ENCODE measurements around the gene CAND1.
A peak's percentile ranks its signal among the peaks of the same experiment; 100 is the strongest.

CAND1 gene

DNA sequence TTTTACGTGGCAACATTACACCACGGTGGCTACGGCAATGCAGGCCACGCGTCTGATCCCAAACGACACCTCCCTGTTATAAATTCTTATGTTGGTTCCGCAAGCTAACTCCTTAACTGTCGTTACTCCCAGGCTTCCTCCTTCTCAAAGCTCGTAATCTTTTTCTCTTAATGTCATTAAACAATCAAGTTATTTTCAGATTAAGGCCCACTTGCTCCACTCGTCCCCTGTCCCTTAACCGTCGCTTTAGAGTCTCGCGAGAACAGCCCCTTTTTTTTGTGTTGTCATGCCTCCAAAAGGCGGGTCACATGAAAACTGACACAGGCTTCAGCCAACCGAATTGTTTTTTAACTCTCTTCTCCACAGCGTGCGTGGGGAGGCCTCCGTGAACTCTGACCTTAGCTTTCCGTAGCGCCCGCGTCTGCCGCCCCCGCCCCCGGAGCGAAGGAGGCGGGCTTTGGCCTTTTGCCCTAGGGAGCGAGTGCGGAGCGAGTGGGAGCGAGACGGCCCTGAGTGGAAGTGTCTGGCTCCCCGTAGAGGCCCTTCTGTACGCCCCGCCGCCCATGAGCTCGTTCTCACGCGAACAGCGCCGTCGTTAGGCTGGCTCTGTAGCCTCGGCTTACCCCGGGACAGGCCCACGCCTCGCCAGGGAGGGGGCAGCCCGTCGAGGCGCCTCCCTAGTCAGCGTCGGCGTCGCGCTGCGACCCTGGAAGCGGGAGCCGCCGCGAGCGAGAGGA, at the start of gene CAND1:
TSS of gene CAND1 (plus strand) at position 463 of the 737 bp plus-strand sequence. CDS start 360 bp downstream, outside the sequence.
- H3K27ac ChIP-seq = peak within 1 kb of the TSS; percentile 98
- peaks cover 14% of the 10 kb centered on the region for H3K36me3 ChIP-seq
- peak within 1 kb of the TSS; percentile 99 for H3K4me3 ChIP-seq (ENCODE audit: low read depth, low read length)
- no peaks in the 10 kb centered on the region for H3K9me3 ChIP-seq (ENCODE audit: severe bottlenecking)
- DNase-seq = peak; percentile 97
- no peaks in the 10 kb centered on the region for H3K27me3 ChIP-seq (ENCODE audit: insufficient read depth, low read depth, severe bottlenecking)
- TF ChIP-seq, protein P1, sequence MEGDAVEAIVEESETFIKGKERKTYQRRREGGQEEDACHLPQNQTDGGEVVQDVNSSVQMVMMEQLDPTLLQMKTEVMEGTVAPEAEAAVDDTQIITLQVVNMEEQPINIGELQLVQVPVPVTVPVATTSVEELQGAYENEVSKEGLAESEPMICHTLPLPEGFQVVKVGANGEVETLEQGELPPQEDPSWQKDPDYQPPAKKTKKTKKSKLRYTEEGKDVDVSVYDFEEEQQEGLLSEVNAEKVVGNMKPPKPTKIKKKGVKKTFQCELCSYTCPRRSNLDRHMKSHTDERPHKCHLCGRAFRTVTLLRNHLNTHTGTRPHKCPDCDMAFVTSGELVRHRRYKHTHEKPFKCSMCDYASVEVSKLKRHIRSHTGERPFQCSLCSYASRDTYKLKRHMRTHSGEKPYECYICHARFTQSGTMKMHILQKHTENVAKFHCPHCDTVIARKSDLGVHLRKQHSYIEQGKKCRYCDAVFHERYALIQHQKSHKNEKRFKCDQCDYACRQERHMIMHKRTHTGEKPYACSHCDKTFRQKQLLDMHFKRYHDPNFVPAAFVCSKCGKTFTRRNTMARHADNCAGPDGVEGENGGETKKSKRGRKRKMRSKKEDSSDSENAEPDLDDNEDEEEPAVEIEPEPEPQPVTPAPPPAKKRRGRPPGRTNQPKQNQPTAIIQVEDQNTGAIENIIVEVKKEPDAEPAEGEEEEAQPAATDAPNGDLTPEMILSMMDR (IDR thresholded peaks at IDR 0.05; ENCODE audit: low read depth, low read length) = no peak; the same call in 1 of the 2 replicates

DNA sequence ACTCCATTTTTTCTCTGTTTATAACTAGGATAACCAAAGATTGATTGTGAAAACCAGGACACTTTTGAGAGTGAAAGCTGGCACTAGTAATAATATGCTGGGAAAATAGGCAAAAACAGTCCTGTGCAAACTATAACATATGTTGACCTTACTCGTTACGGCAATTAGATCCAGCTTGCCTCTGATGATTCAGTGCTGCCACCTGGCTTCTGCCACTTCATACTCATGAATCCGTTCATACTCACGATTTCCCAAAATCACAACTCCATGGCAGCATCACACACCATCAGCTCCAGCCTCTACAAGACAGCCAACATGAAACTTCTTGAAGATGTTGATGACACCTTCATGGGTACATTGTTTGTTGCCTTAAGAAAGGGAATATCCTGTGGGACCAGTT, 49.1 kb upstream of the CAND1 start:
- peak; percentile 63 for DNase-seq
- peaks cover 4% of the 10 kb centered on the region for H3K9me3 ChIP-seq (ENCODE audit: severe bottlenecking)
- TF ChIP-seq, protein P1 (IDR thresholded peaks at IDR 0.05; ENCODE audit: low read depth, low read length) = peak; percentile 67
- no peaks in the 10 kb centered on the region for H3K36me3 ChIP-seq
- no peak overlapping the region for H3K4me3 ChIP-seq (ENCODE audit: low read depth, low read length)
- no peak overlapping the region for H3K27ac ChIP-seq
- H3K27me3 ChIP-seq (ENCODE audit: insufficient read depth, low read depth, severe bottlenecking) = no peaks in the 10 kb centered on the region

DNA sequence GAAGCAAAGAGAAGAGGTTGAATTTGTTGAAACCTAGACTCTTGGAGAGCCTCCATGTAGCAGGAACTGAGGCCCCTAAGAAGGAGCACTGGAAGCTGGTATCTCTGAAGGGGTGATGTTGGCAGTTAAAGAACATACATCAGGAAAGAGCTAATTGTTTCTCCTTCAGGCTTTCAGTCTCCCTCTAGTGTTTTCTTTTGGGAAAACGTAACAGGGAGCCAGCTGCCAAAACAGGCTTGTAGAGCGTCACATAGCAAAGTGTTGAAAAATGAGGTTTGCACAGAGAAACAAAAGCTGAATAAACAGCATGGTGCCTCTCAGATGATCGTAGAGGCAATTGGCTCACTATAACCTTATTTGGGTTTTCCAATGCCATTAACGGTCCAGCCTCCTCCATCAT, 46.9 kb upstream of the CAND1 start:
- Histone ChIP-seq H3K27ac (no peak overlapping the region), H3K36me3 (no peaks in the 10 kb centered on the region), H3K27me3 (ENCODE audit: insufficient read depth, low read depth, severe bottlenecking) (no peaks in the 10 kb centered on the region), H3K9me3 (ENCODE audit: severe bottlenecking) (peaks cover 4% of the 10 kb centered on the region), H3K4me3 (ENCODE audit: low read depth, low read length) (no peak overlapping the region)
- DNase-seq = no peak
- TF ChIP-seq, protein P1 (IDR thresholded peaks at IDR 0.05; ENCODE audit: low read depth, low read length) = peak; percentile 57; the same call in 1 of the 2 replicates

DNA sequence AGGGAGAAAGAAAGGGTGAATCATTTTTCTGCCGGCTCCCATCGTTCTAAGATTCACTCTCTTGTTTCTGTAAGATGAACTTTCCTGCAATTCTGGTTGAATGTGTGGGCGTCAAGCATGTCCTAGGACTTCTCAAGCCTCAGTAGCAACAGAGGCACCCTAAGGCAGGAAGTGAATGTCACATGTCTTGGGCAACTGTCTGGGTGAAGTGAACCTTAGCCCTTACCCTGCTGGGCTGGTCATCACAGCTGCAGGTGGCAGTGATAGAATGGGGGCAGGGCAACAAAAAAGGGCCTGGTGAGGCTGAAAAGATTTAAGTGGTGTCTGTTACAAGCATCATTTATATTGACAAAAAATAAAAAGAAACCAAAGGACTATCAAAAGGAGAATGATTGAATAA, 45.9 kb upstream of the CAND1 start:
- Histone ChIP-seq H3K36me3 (no peaks in the 10 kb centered on the region), H3K27me3 (ENCODE audit: insufficient read depth, low read depth, severe bottlenecking) (no peaks in the 10 kb centered on the region), H3K4me3 (ENCODE audit: low read depth, low read length) (no peak overlapping the region), H3K27ac (no peak overlapping the region), H3K9me3 (ENCODE audit: severe bottlenecking) (peaks cover 4% of the 10 kb centered on the region)
- no peak for DNase-seq
- TF ChIP-seq, protein P1 (IDR thresholded peaks at IDR 0.05; ENCODE audit: low read depth, low read length) = no peak

DNA sequence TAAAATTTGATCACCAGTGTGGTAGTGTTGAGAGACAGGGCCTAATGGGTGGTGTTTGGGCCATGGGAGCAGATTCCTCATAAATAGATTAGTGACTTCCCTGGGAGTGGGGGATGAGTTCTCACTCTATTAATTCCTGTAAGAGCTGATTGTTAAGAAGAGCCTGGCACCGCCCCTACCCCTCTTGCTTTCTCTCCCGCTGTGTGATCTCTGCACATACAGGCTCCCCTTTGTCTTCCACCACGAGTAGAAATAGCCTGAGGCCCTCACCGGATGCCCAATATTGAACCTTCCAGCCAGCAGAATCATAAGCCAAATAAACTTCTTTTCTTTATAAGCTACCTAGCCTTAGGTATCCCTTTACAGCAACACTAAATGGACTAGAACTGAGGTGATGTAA, 31.9 kb upstream of the CAND1 start:
- H3K4me3 ChIP-seq (ENCODE audit: low read depth, low read length) = no peak overlapping the region
- H3K27me3 ChIP-seq (ENCODE audit: insufficient read depth, low read depth, severe bottlenecking) = no peaks in the 10 kb centered on the region
- no peak overlapping the region for H3K27ac ChIP-seq
- H3K9me3 ChIP-seq (ENCODE audit: severe bottlenecking) = no peaks in the 10 kb centered on the region
- TF ChIP-seq, protein P1 (IDR thresholded peaks at IDR 0.05; ENCODE audit: low read depth, low read length) = no peak
- no peaks in the 10 kb centered on the region for H3K36me3 ChIP-seq
- DNase-seq = no peak

DNA sequence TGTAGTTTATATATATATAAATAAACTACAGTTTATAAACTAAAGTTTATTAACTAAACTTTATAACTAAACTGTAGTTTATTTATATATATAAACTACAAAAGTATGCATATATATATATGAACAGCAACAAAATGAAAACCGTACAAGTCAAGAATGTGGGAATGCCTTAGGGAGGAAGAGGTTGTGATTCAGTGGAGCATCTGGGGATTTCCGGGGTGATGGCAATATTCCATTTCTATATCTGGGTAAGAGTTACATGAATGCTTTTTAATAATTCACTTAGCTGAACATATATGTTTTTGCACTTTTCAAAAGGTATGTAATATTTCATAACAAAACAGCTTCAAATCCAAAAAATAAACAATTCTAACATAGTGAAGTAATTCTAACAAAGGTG, 30.1 kb upstream of the CAND1 start:
- TF ChIP-seq, protein P1 (IDR thresholded peaks at IDR 0.05; ENCODE audit: low read depth, low read length) = no peak
- H3K27ac ChIP-seq = no peak overlapping the region
- no peak for DNase-seq
- no peaks in the 10 kb centered on the region for H3K27me3 ChIP-seq (ENCODE audit: insufficient read depth, low read depth, severe bottlenecking)
- no peaks in the 10 kb centered on the region for H3K9me3 ChIP-seq (ENCODE audit: severe bottlenecking)
- H3K4me3 ChIP-seq (ENCODE audit: low read depth, low read length) = no peak overlapping the region
- H3K36me3 ChIP-seq = no peaks in the 10 kb centered on the region

Measured in WERI-Rb-1 (cell line).